Prostate gland (tissue), 2 donors: ENCODE measurements around the gene ZAP70. TPM values are rescaled to one million over a fixed set of nuclear protein-coding genes. Genes with fewer than 3 reads are reported as not detected.

Experiments used
- DNase-seq: peaks from one replicate; pipeline ENCODE4 v3.0.0-alpha.2; 2019; ENCODE audit warnings: low spot score
- H3K27ac ChIP-seq, 2 donors: fragments of 200-600 bp; sonication (generic); 2 replicates each; pipeline ENCODE4 v1.5.1; 2017 to 2019
- H3K27me3 ChIP-seq: fragments of 200-600 bp; sonication (generic); replicated peaks from 2 replicates; pipeline ENCODE4 v1.5.1; 2019; ENCODE audit not compliant: insufficient read depth
- H3K36me3 ChIP-seq, 2 donors: fragments of 200-600 bp; sonication (generic); 1 replicate in 1 of 2; 2 replicates in 1 of 2; pipeline versions ENCODE4 v1.5.1 to v1.8.1; 2017 to 2019
- H3K4me1 ChIP-seq: fragments of 200-600 bp; sonication (generic); replicated peaks from 2 replicates; pipeline ENCODE4 v1.5.1; 2019
- H3K4me3 ChIP-seq, 2 donors: fragments of 200-600 bp; sonication (generic); 2 replicates each; pipeline ENCODE4 v1.5.1; 2017 to 2019
- H3K9me3 ChIP-seq: fragments of 200-600 bp; sonication (generic); 2 replicates; pipeline ENCODE4 v1.5.1; 2017
- CTCF ChIP-seq, 4 experiments: fragments of 200-600 bp in 2 of 4; fragments of 450-650 bp in 2 of 4; sonication (generic) in 2 of 4; IDR thresholded peaks; 1 replicate in 3 of 4; 2 replicates in 1 of 4; pipeline ENCODE4 v1.5.1; 2016 to 2019; ENCODE audit warnings: antibody characterized with exemption in 4 of 4, mild to moderate bottlenecking in 2 of 4, moderate library complexity in 2 of 4
- POLR2A ChIP-seq: fragments of 450-650 bp; IDR thresholded peaks from one replicate; pipeline ENCODE4 v1.6.1; 2016; ENCODE audit warnings: antibody characterized with exemption, mild to moderate bottlenecking
- POLR2AphosphoS5 ChIP-seq: sonication (generic); formaldehyde crosslinking; IDR thresholded peaks from one replicate; pipeline ENCODE4 v1.6.1; 2017; ENCODE audit warnings: antibody characterized with exemption
- WGBS: methylation state at CpG from one replicate; pipeline ENCODE4 v1.1.5; 2018; 5-methylcytosine and 5-hydroxymethylcytosine counted together
- intact Hi-C: fragments of 100-400 bp; cut with DNase I; formaldehyde crosslinking; loops from one replicate; pipeline ENCODE4 v1.14.2; 2022
- total RNA-seq, 2 donors: library from RNA; depleted of rRNA; stranded (reverse); fragments of >200 nt; gene quantifications; one replicate each; pipeline ENCODE4 v1.1.0, GENCODE V29; 2016

The ZAP70 gene
- total RNA-seq, 2 donors from 2014 or later: 1.8 to 3.9 TPM

- Histone ChIP-seq H3K4me1 (no peaks in the 10 kb centered on the region), H3K27me3 (no peaks in the 10 kb centered on the region), H3K4me3 (no peak overlapping the region), H3K36me3 (no peaks in the 10 kb centered on the region), H3K9me3 (no peaks in the 10 kb centered on the region), H3K27ac (no peak overlapping the region)
- no peak for DNase-seq
- no peak for TF ChIP-seq CTCF (IDR thresholded peaks at IDR 0.05)
- no peak for TF ChIP-seq POLR2AphosphoS5
- no peak for TF ChIP-seq POLR2A
- 88% methylated on average over 31 of the region's 31 CpGs for WGBS
- intact Hi-C loops: no loop called here
These were observed 11.7 kb downstream of the ZAP70 start for GRCh38 chr2:97724946-97725688.

- no peaks in the 10 kb centered on the region for H3K9me3 ChIP-seq
- H3K36me3 ChIP-seq: no peaks in the 10 kb centered on the region
- no peaks in the 10 kb centered on the region for H3K27me3 ChIP-seq
- intact Hi-C loops: no loop called here
- no peak overlapping the region for H3K27ac ChIP-seq
- TF ChIP-seq CTCF (IDR thresholded peaks at IDR 0.05) (no peak), POLR2A (no peak), POLR2AphosphoS5 (no peak)
- no peak overlapping the region for H3K4me3 ChIP-seq
- WGBS: 60% methylated on average over 4 of the region's 4 CpGs
- H3K4me1 ChIP-seq: no peaks in the 10 kb centered on the region
- DNase-seq: no peak
These were observed 13.1 kb downstream of the ZAP70 start for GRCh38 chr2:97726261-97727064.

GRCh38 chr2:97727296-97727695, 13.9 kb downstream of the ZAP70 start:
- no peak for DNase-seq
- Histone ChIP-seq H3K27ac (no peak overlapping the region), H3K4me3 (no peak overlapping the region), H3K36me3 (no peaks in the 10 kb centered on the region), H3K27me3 (no peaks in the 10 kb centered on the region), H3K9me3 (no peaks in the 10 kb centered on the region), H3K4me1 (no peaks in the 10 kb centered on the region)
- intact Hi-C loops: no loop called here
- TF ChIP-seq POLR2A: no peak
- TF ChIP-seq CTCF (IDR thresholded peaks at IDR 0.05): no peak
- no peak for TF ChIP-seq POLR2AphosphoS5
- WGBS: 92% methylated on average over 7 of the region's 7 CpGs

GRCh38 chr2:97728091-97728731, 14.8 kb downstream of the ZAP70 start:
- TF ChIP-seq POLR2A (no peak), CTCF (IDR thresholded peaks at IDR 0.05) (no peak), POLR2AphosphoS5 (no peak)
- no peaks in the 10 kb centered on the region for H3K27me3 ChIP-seq
- no peak overlapping the region for H3K27ac ChIP-seq
- intact Hi-C loops: no loop called here
- H3K9me3 ChIP-seq: no peaks in the 10 kb centered on the region
- no peaks in the 10 kb centered on the region for H3K36me3 ChIP-seq
- H3K4me1 ChIP-seq: no peaks in the 10 kb centered on the region
- DNase-seq: no peak
- H3K4me3 ChIP-seq: no peak overlapping the region
- 38% methylated on average over 12 of the region's 12 CpGs for WGBS
